Pons (tissue), 1 donor: Measurements from ENCODE around the gene UVSSA.

Experiments
- DNase-seq: peaks from one replicate; pipeline ENCODE4 v3.0.0-alpha.2; 2016; ENCODE audit warnings: low spot score

Gene UVSSA

GRCh38 chr4:1395941-1396805 is 49.2 kb downstream of the UVSSA start:
- DNase-seq: no peak

GRCh38 chr4:1396806-1397455 is 49.9 kb downstream of the UVSSA start:
- DNase-seq: no peak

- no peak for DNase-seq
Measured at GRCh38 chr4:1398681-1399507, 51.9 kb downstream of the UVSSA start.

GRCh38 chr4:1399508-1400190 is 52.6 kb downstream of the UVSSA start:
- no peak for DNase-seq

GRCh38 chr4:1400191-1400805 is 53.3 kb downstream of the UVSSA start:
- no peak for DNase-seq

GRCh38 chr4:1400831-1401408 is 53.9 kb downstream of the UVSSA start:
- DNase-seq: no peak

- DNase-seq: no peak
Measured at GRCh38 chr4:1401409-1402020, 54.5 kb downstream of the UVSSA start.

GRCh38 chr4:1402021-1402515 is 55.1 kb downstream of the UVSSA start:
- DNase-seq: no peak

- DNase-seq: no peak
Measured at GRCh38 chr4:1402516-1403091, 55.6 kb downstream of the UVSSA start.

GRCh38 chr4:1403177-1403583 is 56.2 kb downstream of the UVSSA start:
- DNase-seq: no peak

- DNase-seq: no peak
Measured at GRCh38 chr4:1403591-1404572, 56.9 kb downstream of the UVSSA start.

- no peak for DNase-seq
Measured at GRCh38 chr4:1404573-1405253, 57.7 kb downstream of the UVSSA start.

GRCh38 chr4:1405254-1405635 is 58.2 kb downstream of the UVSSA start:
- DNase-seq: no peak

GRCh38 chr4:1405636-1406393 is 58.8 kb downstream of the UVSSA start:
- DNase-seq: no peak

- no peak for DNase-seq
Measured at GRCh38 chr4:1406394-1406980, 59.5 kb downstream of the UVSSA start, which contains the start of gene NKX1-1. TSS of gene NKX1-1 (minus strand) at chr4:1406442. CDS start at chr4:1406442, 0 bp downstream.

- DNase-seq: no peak
Measured at GRCh38 chr4:1406981-1407656, 60.1 kb downstream of the UVSSA start.
